GM12892 (cell line): ENCODE measurements around the gene TSPEAR.

ENCODE experiments used
- DNase-seq: peaks from one replicate; pipeline ENCODE4 v3.0.0; 2011; ENCODE audit not compliant: insufficient read length
- FAIRE-seq: peaks from 2 replicates; lab custom pipeline; 2011; peaks lifted over from hg19 to GRCh38; lab: Jason Lieb, UNC
- POLR2A ChIP-seq: IDR thresholded peaks from 2 replicates; pipeline ENCODE4 v1.6.1; 2011; ENCODE audit warnings: low read depth, low read length, control low read depth
- POLR2AphosphoS5 ChIP-seq: IDR thresholded peaks from 2 replicates; pipeline ENCODE4 v1.6.1; 2011; ENCODE audit warnings: low read depth, low read length, control low read depth
- TAF1 ChIP-seq: IDR thresholded peaks from 2 replicates; pipeline ENCODE4 v1.6.1; 2011; ENCODE audit warnings: low read depth, mild to moderate bottlenecking, control low read depth, low read length, borderline replicate concordance

TSPEAR gene

DNA sequence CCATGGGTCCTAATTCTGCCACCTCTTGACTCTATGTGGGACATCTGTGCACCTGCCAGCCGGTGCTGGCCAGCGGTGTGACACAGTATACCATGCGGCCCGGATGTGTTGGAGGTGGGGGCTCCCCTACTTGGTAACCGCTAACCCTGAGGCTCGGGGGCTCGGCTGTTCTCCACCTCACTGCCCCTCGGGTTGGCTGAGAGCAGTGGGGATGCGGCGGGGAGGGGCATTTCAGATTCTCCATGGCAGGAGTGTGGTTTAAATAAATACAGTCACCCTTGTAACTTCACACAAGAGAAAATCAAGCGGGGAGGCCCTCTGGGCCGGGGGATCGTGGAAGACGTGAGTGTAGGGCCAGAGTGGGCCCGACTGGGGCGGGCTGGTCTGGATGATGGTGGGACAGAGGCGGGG is 182.4 kb downstream of the TSPEAR start:
- TF ChIP-seq POLR2A (no peak), POLR2AphosphoS5 (no peak), TAF1 (no peak)
- FAIRE-seq, result no peak
- DNase-seq, result no peak

DNA sequence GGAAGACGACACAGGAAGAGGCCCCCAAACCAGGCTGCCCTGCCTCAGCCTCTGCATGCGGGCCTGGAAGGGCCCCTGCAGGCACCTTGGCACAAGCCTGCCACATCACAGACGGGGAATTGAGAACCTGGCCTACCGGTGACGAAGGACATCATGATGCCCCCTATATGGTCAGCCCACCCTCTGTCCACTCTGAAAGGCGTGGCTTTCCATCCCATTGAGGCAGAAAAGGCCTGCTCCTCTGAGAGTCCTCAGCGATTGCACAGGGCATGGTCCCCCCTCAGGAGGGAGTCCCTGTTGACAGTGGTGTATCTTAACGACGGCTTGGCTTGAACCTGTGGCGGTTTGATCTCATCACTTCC is 182.8 kb downstream of the TSPEAR start:
- no peak for FAIRE-seq
- no peak for DNase-seq

DNA sequence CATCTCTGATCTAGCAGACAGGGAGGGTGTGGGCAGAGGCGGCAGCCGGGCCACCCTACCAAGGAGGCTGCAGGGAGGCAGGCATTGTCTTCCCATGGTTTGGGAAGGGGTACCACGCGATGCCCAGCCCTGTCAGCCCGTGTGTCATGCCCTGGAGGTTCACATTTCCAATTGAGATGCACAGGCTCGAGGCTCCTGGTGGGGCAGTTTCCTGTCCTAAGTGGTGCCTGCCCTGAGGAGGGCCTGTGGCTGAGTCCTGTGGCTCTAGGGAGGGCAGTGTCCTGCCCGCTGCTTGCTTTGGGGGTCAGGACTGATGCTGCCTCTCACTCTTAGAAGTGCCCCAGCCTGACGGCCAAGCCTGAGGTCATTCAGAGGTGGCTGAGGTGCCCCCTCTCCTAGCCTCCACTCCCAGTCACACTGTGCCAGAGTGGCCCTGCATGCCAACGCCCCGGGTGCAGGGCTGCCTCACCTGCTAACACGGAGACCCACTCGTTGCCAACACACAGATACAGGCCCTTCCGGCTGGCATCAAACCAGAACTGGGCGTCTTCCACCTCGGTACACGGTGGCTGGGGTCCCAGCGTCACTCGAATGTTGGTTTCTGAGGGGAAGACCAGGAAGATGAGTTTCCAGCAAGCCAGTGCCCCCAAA is 183.3 kb downstream of the TSPEAR start:
- FAIRE-seq (no peak), DNase-seq (no peak)
- TF ChIP-seq POLR2A (no peak), POLR2AphosphoS5 (no peak), TAF1 (no peak)

More for the DNA sequence above, 182.8 kb downstream of the TSPEAR start:
- TF ChIP-seq POLR2A (no peak), TAF1 (no peak), POLR2AphosphoS5 (no peak)

DNA sequence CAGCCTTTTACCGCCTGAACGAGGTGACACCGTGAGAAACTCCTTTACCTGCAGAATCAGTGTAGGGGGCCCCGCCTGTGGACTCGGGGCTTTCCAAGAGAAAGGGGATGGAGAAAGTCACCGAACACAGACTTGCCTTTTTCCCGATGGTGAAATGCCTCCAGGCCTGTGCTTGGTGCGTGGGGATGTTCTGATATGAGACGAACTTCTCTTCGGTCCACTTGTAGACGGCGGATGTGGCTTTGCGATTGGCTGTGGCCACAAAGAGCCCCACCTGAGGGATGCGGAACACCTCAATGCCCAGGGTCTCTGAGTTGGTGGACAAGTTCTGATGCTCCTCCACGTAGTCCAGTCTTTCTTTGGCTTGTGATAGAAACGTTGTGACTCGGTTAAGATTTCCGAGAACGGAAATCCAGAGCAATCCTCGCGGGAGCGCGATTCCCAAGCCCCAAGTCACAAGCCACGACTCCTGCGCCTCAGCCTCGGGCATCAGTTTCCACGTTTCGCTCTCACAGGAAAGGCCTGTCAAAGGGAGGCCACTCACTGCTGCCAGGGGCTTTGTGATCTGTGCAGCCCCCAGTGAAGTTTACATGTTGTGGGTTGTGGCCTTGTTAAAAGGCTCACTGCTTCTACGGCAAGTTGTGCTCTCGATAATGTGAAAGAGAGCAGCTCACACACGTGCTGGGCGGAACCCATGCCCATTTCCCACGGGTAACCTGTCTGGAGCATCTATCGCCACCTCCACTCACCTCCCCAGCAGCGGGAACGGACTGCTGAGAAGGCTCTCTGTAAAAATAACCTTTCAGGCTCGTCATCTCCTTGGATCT is 184.0 kb downstream of the TSPEAR start:
- FAIRE-seq, result no peak
- TF ChIP-seq TAF1 (no peak), POLR2AphosphoS5 (no peak), POLR2A (no peak)
- DNase-seq, result no peak

DNA sequence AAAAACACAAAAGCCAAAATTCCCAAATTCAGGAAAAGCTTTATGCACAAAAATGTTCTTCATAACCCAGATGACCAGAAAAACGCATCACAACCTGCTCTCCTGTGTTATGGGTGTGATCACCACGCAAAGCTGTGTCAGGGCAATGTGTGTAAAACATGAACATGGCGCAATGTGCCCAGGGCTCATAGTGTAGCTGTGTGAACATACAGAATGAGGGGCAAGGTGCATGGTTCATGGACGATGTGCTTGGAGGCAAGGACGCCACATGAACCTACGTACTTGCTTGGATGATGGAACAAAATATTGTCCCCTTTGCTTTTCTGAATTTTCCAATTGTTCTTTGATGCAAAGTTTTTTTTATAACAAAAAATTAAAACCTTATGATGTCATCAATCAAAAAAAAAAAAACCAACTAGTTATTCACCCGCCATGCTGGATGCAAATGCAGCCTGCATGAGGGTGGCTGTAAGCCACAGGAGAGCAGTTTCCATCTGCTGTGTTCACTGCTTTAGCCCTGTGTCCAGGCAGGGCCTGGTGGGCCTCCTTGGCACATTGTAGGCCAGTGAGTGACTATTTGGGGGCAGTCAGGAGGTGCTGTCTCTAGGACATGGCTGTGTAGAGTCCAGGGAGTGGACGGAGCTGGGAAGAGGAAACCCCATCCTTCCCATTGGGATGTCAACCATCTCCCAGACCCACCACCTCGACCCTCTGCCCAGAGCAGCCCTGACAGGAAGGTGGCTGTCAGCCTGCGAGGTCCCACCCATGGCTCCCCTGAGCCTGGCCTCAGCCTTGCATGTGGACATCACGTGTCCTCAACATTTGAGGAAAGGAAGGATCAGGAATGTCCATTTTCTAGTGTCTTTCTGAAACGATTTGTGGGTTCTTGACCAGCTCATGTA is 185.0 kb downstream of the TSPEAR start:
- no peak for TF ChIP-seq POLR2AphosphoS5
- no peak for TF ChIP-seq TAF1
- TF ChIP-seq POLR2A, result no peak
- DNase-seq, result no peak
- no peak for FAIRE-seq

DNA sequence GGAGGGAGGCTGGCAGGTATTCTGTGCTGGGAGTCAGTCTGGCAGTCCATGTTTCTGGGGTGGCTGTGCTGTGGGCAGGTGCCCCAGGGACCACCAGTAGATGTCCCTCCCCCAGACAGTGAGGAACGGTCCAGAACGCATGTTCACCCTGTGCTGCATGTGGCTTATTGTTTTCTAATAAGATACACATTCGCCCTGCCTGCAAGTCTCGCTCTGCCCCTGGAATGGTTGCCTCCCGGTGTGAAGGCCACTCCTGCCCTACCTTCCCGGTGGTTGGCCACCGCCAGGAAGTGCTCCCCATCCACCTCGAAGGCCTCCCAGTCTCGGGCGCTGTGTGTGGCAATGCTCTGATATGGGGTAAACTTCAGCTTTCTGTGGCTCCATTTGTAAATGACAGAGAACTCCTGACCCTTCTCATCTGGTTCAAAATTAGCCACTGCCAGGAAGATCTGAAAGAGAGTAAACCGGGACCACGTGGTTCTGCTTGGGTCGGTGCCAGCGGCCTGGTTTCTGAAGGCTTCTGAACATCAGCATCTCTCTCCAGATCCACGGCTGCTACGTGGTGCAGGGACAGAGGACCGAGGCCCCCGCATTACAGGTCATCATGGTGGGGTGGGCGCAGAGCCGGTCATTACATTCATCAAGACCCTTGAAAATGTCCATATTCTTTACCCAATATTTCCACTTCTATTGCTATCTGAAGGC is 185.8 kb downstream of the TSPEAR start:
- no peak for TF ChIP-seq POLR2A
- TF ChIP-seq TAF1, result no peak
- TF ChIP-seq POLR2AphosphoS5, result no peak
- DNase-seq (no peak), FAIRE-seq (no peak)

GRCh38 chr21:44524414-44525371 is 186.7 kb downstream of the TSPEAR start:
- TF ChIP-seq TAF1, result no peak
- TF ChIP-seq POLR2A, result no peak
- TF ChIP-seq POLR2AphosphoS5, result no peak
- no peak for FAIRE-seq
- DNase-seq, result no peak

- FAIRE-seq (no peak), DNase-seq (no peak)
- TF ChIP-seq POLR2AphosphoS5 (no peak), POLR2A (no peak), TAF1 (no peak)
Observed at GRCh38 chr21:44523567-44524413, 187.6 kb downstream of the TSPEAR start.

DNA sequence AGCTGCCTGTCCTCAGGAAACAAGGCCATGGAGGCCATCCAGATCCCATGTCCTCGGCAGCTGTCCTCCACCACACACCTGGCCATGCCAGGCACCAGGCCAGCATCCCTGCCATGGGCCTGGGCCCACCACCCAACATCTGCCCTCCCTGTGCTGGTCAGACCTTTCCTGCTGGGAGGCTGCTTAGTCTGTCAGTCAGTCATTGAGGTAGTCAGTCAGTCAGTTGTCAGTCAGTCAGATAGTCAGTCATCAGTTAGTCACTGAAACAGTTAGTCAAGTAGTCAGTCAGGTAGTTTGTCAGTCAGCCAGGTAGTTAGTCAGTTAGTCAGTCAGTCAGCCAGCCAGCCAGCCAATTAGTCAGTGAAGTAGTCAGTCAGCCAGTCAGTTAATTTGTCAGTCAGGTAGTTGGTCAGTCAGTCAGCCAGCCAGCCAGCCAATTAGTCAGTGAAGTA is 188.6 kb downstream of the TSPEAR start:
- FAIRE-seq, result no peak

More for the DNA sequence above, 188.6 kb downstream of the TSPEAR start:
- no peak for DNase-seq
- TF ChIP-seq POLR2A (no peak), POLR2AphosphoS5 (no peak), TAF1 (no peak)
